ENCODE data around the gene RDH14. TPM values are rescaled to one million over a fixed set of nuclear protein-coding genes. Genes with fewer than 3 reads are reported as not detected.

The RDH14 gene
- total and polyA plus RNA-seq, 10 of the 15 experiments (the other 5 are each of a cell fraction or from before 2014, with no cell fraction given), result 15.5 to 33.4 (median 22.8) TPM

DNA sequence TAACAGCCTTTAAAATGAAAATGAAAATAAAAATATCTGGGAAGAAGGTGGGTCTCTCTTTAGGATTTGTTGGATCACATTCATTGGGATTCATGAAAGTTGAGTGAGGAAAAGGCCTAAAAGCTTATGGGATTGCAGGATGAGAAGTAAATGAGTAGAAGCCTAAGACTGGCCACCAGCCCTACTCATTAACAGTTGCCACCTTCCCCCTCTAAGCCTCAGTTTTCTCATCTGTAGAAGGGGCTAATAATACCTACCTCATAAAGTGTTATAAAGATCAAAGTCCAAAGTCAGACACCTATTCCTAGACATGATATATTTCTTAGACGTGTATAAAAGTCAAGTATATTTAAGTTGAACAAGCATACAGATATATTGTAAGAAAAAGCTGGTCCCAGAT lies 23.8 kb downstream of the RDH14 start:
- CTCF ChIA-PET, result no interaction called here
- Histone ChIP-seq H3K4me3 (no peak overlapping the region), H4K20me1 (ENCODE audit: control insufficient read depth, insufficient read depth) (no peaks in the 10 kb centered on the region), H3K79me2 (ENCODE audit: control insufficient read depth, insufficient read depth, low read length) (no peaks in the 10 kb centered on the region), H3K9ac (ENCODE audit: control insufficient read depth, insufficient read depth, low read length) (no peak overlapping the region), H3K36me3 (ENCODE audit: control insufficient read depth in 2 of 2, insufficient read depth in 2 of 2, low read length in 1 of 2) (no peaks in the 10 kb centered on the region), H3K27ac (ENCODE audit: control insufficient read depth, insufficient read depth) (no peak overlapping the region), H3K4me2 (ENCODE audit: control insufficient read depth, insufficient read depth) (no peak overlapping the region), H3K27me3 (replicated peaks in 1 of 2; ENCODE audit: control insufficient read depth in 2 of 2, insufficient read depth in 2 of 2, low read length in 1 of 2) (no peaks in the 10 kb centered on the region), H3K4me1 (ENCODE audit: control insufficient read depth, insufficient read depth, low read length) (no peaks in the 10 kb centered on the region), H3K9me3 (replicated peaks; ENCODE audit: control insufficient read depth, insufficient read depth, low read length) (no peaks in the 10 kb centered on the region), H2AFZ (ENCODE audit: control insufficient read depth, low read depth, low read length) (no peak overlapping the region)
- FAIRE-seq (no peak), DNase-seq (ENCODE audit: low read depth, low spot score) (no peak), ATAC-seq (no peak)
- SMC1A ChIA-PET (ENCODE audit: uncharacterized antibody, unreplicated experiment), result no interaction called here
- 0% methylated on average over 1 of the region's 1 CpG for whole genome bisulfite sequencing (ENCODE audit: insufficient coverage, insufficient replicate concordance, low lambda C conversion rate, missing lambda C conversion rate)
- no TSS peak for BruUV-seq (replicated peaks)
- TF ChIP-seq SUPT20H (IDR thresholded peaks at IDR 0.05; ENCODE audit: borderline replicate concordance, control insufficient read depth, low read depth, low read length), result no peak
- TF ChIP-seq RELA (IDR thresholded peaks at IDR 0.05; ENCODE audit: borderline replicate concordance, partially characterized antibody), result no peak
- TF ChIP-seq EZH2 (IDR thresholded peaks at IDR 0.05; ENCODE audit: borderline replicate concordance, control insufficient read depth, low read depth, low read length), result no peak
- TF ChIP-seq MEF2A (IDR thresholded peaks at IDR 0.05; ENCODE audit: insufficient read depth, low read depth, low read length), result no peak
- TF ChIP-seq BRCA1 (IDR thresholded peaks at IDR 0.05; ENCODE audit: low read depth, low read length), result no peak
- no peak for TF ChIP-seq SUZ12 (IDR thresholded peaks at IDR 0.05; ENCODE audit: unreplicated experiment)
- no peak for TF ChIP-seq SPI1 (IDR thresholded peaks at IDR 0.05; ENCODE audit: borderline replicate concordance, insufficient read depth, low read depth, low read length)
- TF ChIP-seq EP300 (IDR thresholded peaks at IDR 0.05; ENCODE audit: borderline replicate concordance in 1 of 2, control insufficient read depth in 1 of 2, low read depth in 2 of 2, low read length in 2 of 2), result no peak
- TF ChIP-seq, protein P1, sequence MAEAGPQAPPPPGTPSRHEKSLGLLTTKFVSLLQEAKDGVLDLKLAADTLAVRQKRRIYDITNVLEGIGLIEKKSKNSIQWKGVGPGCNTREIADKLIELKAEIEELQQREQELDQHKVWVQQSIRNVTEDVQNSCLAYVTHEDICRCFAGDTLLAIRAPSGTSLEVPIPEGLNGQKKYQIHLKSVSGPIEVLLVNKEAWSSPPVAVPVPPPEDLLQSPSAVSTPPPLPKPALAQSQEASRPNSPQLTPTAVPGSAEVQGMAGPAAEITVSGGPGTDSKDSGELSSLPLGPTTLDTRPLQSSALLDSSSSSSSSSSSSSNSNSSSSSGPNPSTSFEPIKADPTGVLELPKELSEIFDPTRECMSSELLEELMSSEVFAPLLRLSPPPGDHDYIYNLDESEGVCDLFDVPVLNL (IDR thresholded peaks at IDR 0.05; ENCODE audit: low read depth, low read length), result no peak
- TF ChIP-seq FOXM1 (IDR thresholded peaks at IDR 0.05; ENCODE audit: low read depth, low read length), result no peak
- TF ChIP-seq YY1 (IDR thresholded peaks at IDR 0.05; ENCODE audit: low read depth, low read length), result no peak
- in situ Hi-C loops (cut with MboI) (no loop called here), intact Hi-C loops (cut with micrococcal nuclease; ENCODE audit: unreplicated experiment) (no loop called here)
- POLR2A ChIA-PET, result no interaction called here
- RAD21 ChIA-PET (ENCODE audit: unreplicated experiment), result no interaction called here
